ENCODE data around the gene ZNF215.

DNA sequence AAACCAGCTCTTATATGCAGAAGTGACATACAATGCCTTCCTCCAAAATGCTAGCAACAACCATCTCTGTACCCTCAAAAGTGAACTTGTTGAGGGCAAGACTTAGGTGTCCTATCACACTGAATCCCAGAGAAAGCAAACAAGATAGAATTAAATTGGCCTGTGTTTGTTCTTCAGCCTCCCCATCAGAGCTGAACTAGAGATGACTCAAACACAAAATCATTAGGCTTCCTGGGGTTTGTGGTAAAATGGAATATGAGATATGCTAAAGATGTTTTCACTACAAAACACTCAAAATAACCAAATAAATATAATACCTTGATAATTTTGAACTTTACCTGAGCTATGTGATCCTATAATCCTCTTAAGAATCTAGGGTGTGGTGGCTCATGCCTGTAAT, 62.3 kb downstream of the ZNF215 start:
- TF ChIP-seq, protein P1, sequence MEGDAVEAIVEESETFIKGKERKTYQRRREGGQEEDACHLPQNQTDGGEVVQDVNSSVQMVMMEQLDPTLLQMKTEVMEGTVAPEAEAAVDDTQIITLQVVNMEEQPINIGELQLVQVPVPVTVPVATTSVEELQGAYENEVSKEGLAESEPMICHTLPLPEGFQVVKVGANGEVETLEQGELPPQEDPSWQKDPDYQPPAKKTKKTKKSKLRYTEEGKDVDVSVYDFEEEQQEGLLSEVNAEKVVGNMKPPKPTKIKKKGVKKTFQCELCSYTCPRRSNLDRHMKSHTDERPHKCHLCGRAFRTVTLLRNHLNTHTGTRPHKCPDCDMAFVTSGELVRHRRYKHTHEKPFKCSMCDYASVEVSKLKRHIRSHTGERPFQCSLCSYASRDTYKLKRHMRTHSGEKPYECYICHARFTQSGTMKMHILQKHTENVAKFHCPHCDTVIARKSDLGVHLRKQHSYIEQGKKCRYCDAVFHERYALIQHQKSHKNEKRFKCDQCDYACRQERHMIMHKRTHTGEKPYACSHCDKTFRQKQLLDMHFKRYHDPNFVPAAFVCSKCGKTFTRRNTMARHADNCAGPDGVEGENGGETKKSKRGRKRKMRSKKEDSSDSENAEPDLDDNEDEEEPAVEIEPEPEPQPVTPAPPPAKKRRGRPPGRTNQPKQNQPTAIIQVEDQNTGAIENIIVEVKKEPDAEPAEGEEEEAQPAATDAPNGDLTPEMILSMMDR (IDR thresholded peaks at IDR 0.05): no peak
- no peak for TF ChIP-seq RFX5 (IDR thresholded peaks at IDR 0.05; ENCODE audit: low read length)
- TF ChIP-seq MAX (IDR thresholded peaks at IDR 0.05; ENCODE audit: low read depth): no peak
- no peak for TF ChIP-seq SMC3 (IDR thresholded peaks at IDR 0.05; ENCODE audit: low read depth, low read length)
- no peak for TF ChIP-seq ZBTB33 (IDR thresholded peaks at IDR 0.05; ENCODE audit: borderline replicate concordance, low read depth)
- TF ChIP-seq GATA2 (CRISPR knock-in tag; IDR thresholded peaks at IDR 0.05): no peak
- no peak for TF ChIP-seq YY1 (IDR thresholded peaks at IDR 0.05; ENCODE audit: low read depth)
- TF ChIP-seq POLR2AphosphoS5 (IDR thresholded peaks at IDR 0.05; ENCODE audit: low read depth, low read length): no peak
- TF ChIP-seq FOSL2 (IDR thresholded peaks at IDR 0.05; ENCODE audit: borderline replicate concordance, low read depth): no peak
- TF ChIP-seq MEF2A (IDR thresholded peaks at IDR 0.05; ENCODE audit: borderline replicate concordance, low read depth): no peak
- TF ChIP-seq EZH2phosphoT487 (IDR thresholded peaks at IDR 0.05; ENCODE audit: borderline replicate concordance, low read depth): no peak
- no peak for TF ChIP-seq MXI1 (IDR thresholded peaks at IDR 0.05; ENCODE audit: low read depth, low read length)

Measured in SK-N-SH (cell line).